DND-41 (cell line): ENCODE data around the gene TWIST2.

Experiments
- ATAC-seq: fragments of 200-7000 bp; cut with Tn5 transposase; 3 replicates; pipeline ENCODE4 v1.9.1; 2021; ENCODE audit warnings: low read depth; ENCODE audit not compliant: insufficient read depth
- DNase-seq: peaks from one replicate; pipeline ENCODE4 v3.0.0-alpha.2; 2020
- H2AFZ ChIP-seq: 2 replicates; pipeline ENCODE4 v1.6.0; 2012; ENCODE audit warnings: low read depth, low read length
- H3K27ac ChIP-seq: 2 replicates; pipeline ENCODE4 v1.5.1; 2012; ENCODE audit warnings: low read length, inconsistent platforms
- H3K27me3 ChIP-seq: fragments of 200-600 bp; sonication (generic); 2 replicates; pipeline ENCODE4 v1.6.0; 2012; ENCODE audit warnings: low read length, mild to moderate bottlenecking, inconsistent platforms; ENCODE audit not compliant: insufficient read depth, poor library complexity
- H3K36me3 ChIP-seq: 2 replicates; pipeline ENCODE4 v1.5.1; 2012; ENCODE audit warnings: low read length, inconsistent platforms; ENCODE audit not compliant: insufficient read depth
- H3K4me1 ChIP-seq: 2 replicates; pipeline ENCODE4 v1.5.1; 2012; ENCODE audit warnings: mild to moderate bottlenecking, low read length; ENCODE audit not compliant: insufficient read depth
- H3K4me2 ChIP-seq: 2 replicates; pipeline ENCODE4 v1.6.0; 2012; ENCODE audit warnings: mild to moderate bottlenecking, moderate library complexity, low read length, inconsistent platforms; ENCODE audit not compliant: insufficient read depth
- H3K4me3 ChIP-seq, 2 experiments: fragments of 200-600 bp in 1 of 2; shearing (Covaris generic) in 1 of 2; 2 replicates each; pipeline ENCODE4 v1.5.1; 2012 to 2016; ENCODE audit warnings: inconsistent platforms in 2 of 2, low read length in 2 of 2, mild to moderate bottlenecking in 2 of 2, low read depth in 1 of 2, moderate library complexity in 1 of 2
- H3K79me2 ChIP-seq: 2 replicates; pipeline ENCODE4 v1.6.0; 2012; ENCODE audit warnings: low read length, inconsistent platforms; ENCODE audit not compliant: insufficient read depth
- H3K9ac ChIP-seq: 2 replicates; pipeline ENCODE4 v1.6.0; 2012; ENCODE audit warnings: low read depth, mild to moderate bottlenecking, inconsistent platforms, low read length, moderate library complexity
- H3K9me3 ChIP-seq: 2 replicates; pipeline ENCODE4 v1.5.1; 2012; ENCODE audit warnings: low read length, moderate library complexity, mild to moderate bottlenecking, inconsistent platforms; ENCODE audit not compliant: insufficient read depth, severe bottlenecking
- H4K20me1 ChIP-seq: 2 replicates; pipeline ENCODE4 v1.6.0; 2012; ENCODE audit warnings: low read length; ENCODE audit not compliant: insufficient read depth
- CTCF ChIP-seq: IDR thresholded peaks from 2 replicates; pipeline ENCODE4 v1.5.1; 2012; ENCODE audit warnings: borderline replicate concordance, low read length, moderate library complexity, mild to moderate bottlenecking; ENCODE audit not compliant: poor library complexity, severe bottlenecking; ENCODE audit errors: extremely low read depth
- EZH2 ChIP-seq: IDR thresholded peaks from 3 replicates; pipeline ENCODE4 v1.6.1; 2012; ENCODE audit warnings: borderline replicate concordance, low read depth, mild to moderate bottlenecking, moderate library complexity, low read length, inconsistent platforms; ENCODE audit not compliant: severe bottlenecking

Gene TWIST2

GRCh38 chr2:238820916-238821315 is 27.0 kb upstream of the TWIST2 start:
- no peak overlapping the region for H3K4me2 ChIP-seq
- no peaks in the 10 kb centered on the region for H3K36me3 ChIP-seq
- peaks cover 17% of the 10 kb centered on the region for H3K9me3 ChIP-seq
- H3K27ac ChIP-seq = no peak overlapping the region
- no peak overlapping the region for H2AFZ ChIP-seq
- no peaks in the 10 kb centered on the region for H3K79me2 ChIP-seq
- ATAC-seq (no peak), DNase-seq (no peak)
- H3K9ac ChIP-seq = no peak overlapping the region
- H3K27me3 ChIP-seq = no peaks in the 10 kb centered on the region
- H3K4me3 ChIP-seq = no peak overlapping the region
- no peaks in the 10 kb centered on the region for H3K4me1 ChIP-seq
- no peaks in the 10 kb centered on the region for H4K20me1 ChIP-seq
- TF ChIP-seq CTCF = no peak
- TF ChIP-seq EZH2 = no peak

GRCh38 chr2:238821391-238821790 is 26.5 kb upstream of the TWIST2 start:
- no peak overlapping the region for H2AFZ ChIP-seq
- no peaks in the 10 kb centered on the region for H3K27me3 ChIP-seq
- no peak for TF ChIP-seq EZH2
- no peak for TF ChIP-seq CTCF

GRCh38 chr2:238821944-238822670 is 25.8 kb upstream of the TWIST2 start:
- TF ChIP-seq CTCF (no peak), EZH2 (no peak)
- Histone ChIP-seq H3K9me3 (peaks cover 17% of the 10 kb centered on the region), H3K4me3 (no peak overlapping the region), H2AFZ (no peak overlapping the region), H3K27me3 (no peaks in the 10 kb centered on the region), H3K4me2 (no peak overlapping the region), H3K79me2 (no peaks in the 10 kb centered on the region), H3K9ac (no peak overlapping the region), H3K27ac (no peak overlapping the region), H3K4me1 (no peaks in the 10 kb centered on the region), H4K20me1 (no peaks in the 10 kb centered on the region), H3K36me3 (no peaks in the 10 kb centered on the region)
- DNase-seq (no peak), ATAC-seq (no peak)

More at GRCh38 chr2:238821391-238821790, 26.5 kb upstream of the TWIST2 start:
- Histone ChIP-seq H3K27ac (no peak overlapping the region), H3K9ac (no peak overlapping the region), H3K4me1 (no peaks in the 10 kb centered on the region), H3K4me2 (no peak overlapping the region), H4K20me1 (no peaks in the 10 kb centered on the region), H3K79me2 (no peaks in the 10 kb centered on the region), H3K4me3 (no peak overlapping the region), H3K36me3 (no peaks in the 10 kb centered on the region), H3K9me3 (peaks cover 17% of the 10 kb centered on the region)
- DNase-seq (no peak), ATAC-seq (no peak)

GRCh38 chr2:238822955-238823354 is 24.9 kb upstream of the TWIST2 start:
- ATAC-seq = no peak
- Histone ChIP-seq H3K27me3 (no peaks in the 10 kb centered on the region), H3K4me1 (no peaks in the 10 kb centered on the region), H3K27ac (no peak overlapping the region), H3K36me3 (no peaks in the 10 kb centered on the region), H3K4me3 (no peak overlapping the region), H4K20me1 (no peaks in the 10 kb centered on the region), H3K79me2 (no peaks in the 10 kb centered on the region), H3K4me2 (no peak overlapping the region), H3K9ac (no peak overlapping the region), H2AFZ (no peak overlapping the region), H3K9me3 (peaks cover 17% of the 10 kb centered on the region)
- DNase-seq = no peak
- TF ChIP-seq CTCF (no peak), EZH2 (no peak)
